HG03060 (cell line): Measurements from ENCODE around the gene COA3.

Source experiments
- ATAC-seq: cut with Tn5 transposase; IDR thresholded peaks from one replicate; pipeline ENCODE4 v1.9.1; 2021; ENCODE audit warnings: low read depth, moderate number of reproducible peaks; ENCODE audit not compliant: unreplicated experiment

Gene COA3

DNA sequence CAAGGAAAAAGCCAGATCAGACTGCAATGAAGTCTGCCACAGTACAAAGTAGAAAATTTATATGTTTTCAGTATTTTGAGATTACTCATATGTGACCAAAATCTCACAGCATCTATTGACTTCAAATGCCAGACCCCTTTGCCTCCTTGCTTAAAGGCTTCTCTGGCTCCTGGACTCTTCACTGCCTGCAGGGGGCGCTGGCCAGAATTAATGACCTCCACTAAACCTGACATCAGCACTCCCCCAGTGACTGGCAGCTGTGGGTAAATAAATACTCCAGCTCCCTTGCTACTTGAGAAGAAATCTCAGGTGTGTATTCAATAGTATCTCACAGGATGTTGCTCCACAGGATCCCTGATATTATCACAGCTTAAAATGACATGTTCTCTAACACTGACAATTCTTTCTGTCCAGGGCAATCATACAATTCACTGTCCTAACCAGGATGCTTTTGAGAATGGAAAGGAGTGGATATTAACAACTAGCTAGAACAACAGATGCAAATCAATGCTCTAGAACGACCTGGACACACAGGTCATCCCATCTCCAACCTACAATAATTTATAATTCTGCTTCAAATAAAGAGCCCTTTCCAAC, 21.5 kb upstream of the COA3 start:
- ATAC-seq = no peak

DNA sequence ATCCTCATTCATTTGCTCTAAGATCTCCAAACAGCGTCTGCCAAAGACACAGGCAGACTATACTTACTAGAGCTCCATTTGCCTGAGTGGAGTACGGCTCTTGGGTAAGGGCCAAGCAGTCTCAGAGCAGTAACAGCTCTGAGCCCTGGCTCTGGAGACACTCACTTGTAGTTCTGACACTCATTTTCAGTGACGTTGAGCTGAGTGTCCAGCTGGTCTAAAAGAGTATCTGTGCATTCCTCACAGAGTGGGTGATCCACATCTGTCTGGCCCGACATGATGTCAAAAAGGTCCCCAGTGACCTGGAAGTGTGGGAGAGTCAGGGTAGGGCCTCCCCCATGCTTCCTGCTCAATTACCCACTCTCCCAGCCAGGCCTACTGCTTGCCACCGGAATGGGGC, 19.9 kb upstream of the COA3 start:
- ATAC-seq = no peak

DNA sequence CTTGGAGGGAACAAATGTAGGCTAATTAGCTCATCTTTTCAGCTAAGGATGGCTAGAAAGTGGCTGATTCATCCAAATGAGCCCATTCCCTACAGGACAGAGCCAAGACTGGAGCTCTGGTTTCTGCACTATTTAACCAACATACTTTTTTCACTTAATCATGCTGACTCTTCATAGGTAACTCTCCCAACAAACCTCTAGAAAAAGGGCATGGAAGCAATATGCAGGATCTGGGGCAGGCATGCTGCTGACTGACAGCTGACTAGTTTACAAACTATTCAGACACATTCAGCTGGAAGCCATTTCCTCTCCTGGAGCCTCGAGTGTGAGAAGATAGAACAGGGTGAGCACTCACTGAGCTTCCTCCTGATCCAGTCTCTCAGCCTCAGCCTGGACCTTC, 19.4 kb upstream of the COA3 start:
- ATAC-seq = no peak

DNA sequence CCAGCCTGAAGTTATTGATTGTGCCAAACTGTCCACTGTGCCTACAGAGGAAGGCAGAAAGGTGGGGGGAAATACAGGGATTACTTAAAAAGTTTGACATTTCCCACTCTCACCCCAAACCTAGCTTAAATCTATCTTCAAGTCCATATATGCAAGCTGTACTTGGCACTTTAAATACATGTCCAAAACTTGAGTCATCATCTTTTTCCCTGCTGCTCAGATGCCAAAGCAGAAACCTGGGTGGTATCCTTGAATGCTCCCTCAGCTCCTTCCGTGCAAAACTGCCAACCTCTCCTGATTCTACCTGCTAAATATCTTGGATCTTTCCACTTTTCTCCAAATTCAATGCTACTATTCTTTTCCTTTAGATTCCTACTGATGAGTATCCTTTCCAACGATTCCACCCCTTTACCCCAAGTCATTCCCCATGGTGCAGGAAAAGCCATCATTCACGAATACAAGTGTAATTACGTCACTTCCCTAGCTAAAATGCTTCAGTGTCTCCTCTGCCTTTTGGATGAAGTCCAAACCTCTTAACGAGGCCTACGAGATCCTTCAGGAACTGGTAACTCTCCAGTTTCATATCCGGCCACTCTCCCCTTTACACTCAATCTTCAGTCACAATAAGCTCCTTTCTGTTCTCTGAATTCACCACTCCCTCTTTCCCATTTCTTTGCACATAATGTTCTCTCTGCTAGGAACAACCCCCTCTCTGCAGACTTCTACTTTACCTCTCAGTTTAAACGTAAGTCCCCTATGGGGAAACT, 16.3 kb upstream of the COA3 start:
- ATAC-seq = no peak

GRCh38 chr17:42809250-42809649, 10.7 kb upstream of the COA3 start:
- no peak for ATAC-seq

- ATAC-seq = no peak
These were observed 7.7 kb upstream of the COA3 start for GRCh38 chr17:42806249-42806648.

DNA sequence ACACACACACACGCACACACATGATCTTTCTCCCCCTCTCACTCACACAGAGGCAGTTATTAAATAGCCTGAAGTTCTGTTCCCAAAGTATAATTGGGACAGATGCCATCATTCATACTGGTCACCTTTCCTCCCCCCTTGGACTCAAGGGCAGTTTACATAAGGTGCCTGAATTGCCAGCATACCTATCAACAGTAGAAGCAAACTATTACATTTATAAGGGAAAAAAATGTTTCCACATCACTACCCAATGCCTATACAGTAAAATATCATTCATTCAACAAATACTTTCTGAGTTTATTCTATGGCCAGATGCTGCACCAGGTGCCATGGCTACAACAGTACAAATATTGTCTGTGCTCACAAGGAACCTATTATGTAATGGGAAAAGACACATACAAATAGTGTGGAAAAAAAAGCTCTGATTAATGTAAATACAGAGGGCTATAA, 6.4 kb upstream of the COA3 start:
- no peak for ATAC-seq

GRCh38 chr17:42803074-42803883, 4.8 kb upstream of the COA3 start:
- ATAC-seq = no peak

- ATAC-seq = no peak
These were observed 507 bp downstream of the COA3 start for GRCh38 chr17:42798011-42798382.

GRCh38 chr17:42797067-42798007, 1.2 kb downstream of the COA3 start:
- no peak for ATAC-seq

DNA sequence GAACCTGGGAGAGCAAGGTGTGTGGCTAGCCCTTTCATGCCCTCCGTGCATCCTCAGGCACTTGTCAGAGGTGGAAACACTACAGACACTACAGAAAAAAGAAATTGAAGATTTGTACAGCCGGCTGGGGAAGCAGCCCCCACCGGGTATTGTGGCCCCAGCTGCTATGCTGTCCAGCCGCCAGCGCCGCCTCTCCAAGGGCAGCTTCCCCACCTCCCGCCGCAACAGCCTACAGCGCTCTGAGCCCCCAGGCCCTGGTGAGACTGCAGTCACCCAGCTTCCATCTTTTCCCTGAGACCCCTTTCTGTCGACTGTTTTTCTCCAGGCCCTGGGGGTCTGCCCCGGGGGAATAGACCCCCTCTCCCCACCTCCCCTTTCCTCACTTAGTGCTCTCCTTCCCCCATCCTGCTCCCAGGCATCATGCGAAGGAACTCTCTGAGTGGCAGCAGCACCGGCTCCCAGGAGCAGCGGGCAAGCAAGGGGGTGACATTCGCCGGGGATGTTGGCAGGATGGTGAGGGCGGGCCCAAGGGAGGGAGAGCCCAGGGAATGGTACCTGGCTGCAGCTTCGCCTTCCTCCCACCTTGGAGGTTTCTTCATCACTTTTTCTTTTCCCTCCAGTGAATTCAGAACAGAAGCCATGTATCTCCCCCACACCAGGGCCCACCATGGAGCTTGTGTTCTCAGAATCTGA, 2.3 kb downstream of the COA3 start:
- ATAC-seq = no peak

DNA sequence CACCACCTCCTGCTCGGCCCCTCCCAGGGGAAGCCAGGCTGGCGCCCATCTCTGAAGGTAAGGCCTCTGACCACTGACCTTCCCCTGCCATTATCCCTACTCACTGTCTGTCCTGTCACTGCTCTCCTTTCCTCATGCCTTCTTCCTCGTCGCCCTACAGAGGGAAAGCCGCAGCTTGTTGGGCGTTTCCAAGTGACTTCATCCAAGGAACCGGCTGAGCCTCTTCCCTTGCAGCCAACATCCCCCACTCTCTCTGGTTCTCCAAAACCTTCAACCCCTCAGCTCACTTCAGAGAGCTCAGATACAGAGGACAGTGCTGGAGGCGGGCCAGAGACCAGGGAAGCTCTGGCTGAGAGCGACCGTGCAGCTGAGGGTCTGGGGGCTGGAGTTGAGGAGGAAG, 3.0 kb downstream of the COA3 start:
- no peak for ATAC-seq

GRCh38 chr17:42795061-42795460, 3.4 kb downstream of the COA3 start:
- ATAC-seq = no peak

DNA sequence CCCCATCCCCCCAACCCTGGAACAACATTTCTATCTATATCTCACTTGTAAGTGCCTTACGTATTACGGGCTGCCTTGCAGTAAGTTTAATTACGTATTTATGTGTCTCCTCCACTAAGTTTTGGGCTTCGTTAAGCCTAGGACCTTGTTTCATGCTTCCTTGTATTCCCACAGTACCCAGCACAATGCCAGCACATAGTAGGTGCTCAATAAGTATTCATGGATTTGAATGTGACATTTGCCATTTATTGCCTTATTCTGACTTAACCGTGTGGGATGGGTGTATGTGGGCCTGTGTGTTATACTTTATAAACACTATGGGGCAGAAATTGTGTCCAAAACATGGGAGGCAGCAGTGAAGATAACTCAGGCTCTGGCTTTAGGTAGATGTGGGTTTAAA, 6.0 kb downstream of the COA3 start:
- ATAC-seq = no peak

DNA sequence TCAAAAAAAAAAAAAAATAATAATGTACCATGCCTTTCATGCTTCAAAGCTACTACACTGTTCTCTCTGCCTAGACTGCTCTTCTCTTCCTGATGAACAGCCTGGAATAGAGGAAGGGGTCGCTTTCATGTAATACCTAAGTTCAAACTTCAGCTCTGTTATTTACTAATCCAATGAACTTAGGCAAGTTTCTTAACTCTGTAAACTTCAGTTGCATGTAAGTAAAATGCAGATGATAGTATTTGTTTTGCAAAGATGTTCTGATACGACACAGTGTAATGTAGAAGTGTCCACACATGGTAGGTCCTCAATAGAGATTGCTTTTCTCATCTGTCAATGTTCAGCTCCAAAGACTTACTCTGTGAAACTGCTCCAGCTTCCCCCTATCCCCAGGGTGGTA, 6.6 kb downstream of the COA3 start:
- no peak for ATAC-seq

DNA sequence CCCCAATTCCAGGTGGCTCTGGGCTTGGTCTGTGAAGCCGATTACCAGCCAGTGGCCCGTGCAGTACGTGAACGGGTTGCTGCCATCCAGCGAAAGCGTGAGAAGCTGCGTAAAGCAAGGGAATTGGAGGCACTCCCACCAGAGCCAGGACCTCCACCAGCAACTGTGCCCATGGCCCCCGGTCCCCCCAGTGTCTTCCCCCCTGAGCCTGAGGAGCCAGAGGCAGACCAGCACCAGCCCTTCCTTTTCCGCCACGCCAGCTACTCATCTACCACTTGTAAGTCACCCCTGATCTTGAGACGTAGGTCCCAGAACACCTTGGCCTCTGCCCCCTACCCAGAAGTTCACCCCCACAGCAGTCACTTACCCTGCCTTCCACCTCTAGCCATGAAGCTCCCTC, 11.2 kb downstream of the COA3 start:
- ATAC-seq = no peak

- no peak for ATAC-seq
These were observed 13.5 kb downstream of the COA3 start for GRCh38 chr17:42784811-42785592.

GRCh38 chr17:42784409-42784808, 14.1 kb downstream of the COA3 start:
- ATAC-seq = no peak

DNA sequence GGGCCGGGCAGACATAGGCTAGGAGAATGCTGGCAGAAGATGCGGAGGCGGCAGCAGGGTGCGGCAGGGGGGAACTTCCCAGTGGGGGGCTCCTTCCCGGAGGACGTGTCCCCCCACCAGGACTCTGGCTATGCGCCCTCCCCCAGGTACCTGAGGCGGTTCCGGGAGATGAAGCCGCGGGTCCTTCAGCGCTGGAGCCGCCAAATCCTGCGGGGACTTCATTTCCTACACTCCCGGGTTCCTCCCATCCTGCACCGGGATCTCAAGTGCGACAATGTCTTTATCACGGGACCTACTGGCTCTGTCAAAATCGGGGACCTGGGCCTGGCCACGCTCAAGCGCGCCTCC, 14.7 kb downstream of the COA3 start:
- ATAC-seq = no peak
